HepG2 (cell line): Measurements from ENCODE around the gene DAZAP1. TPM values are rescaled to one million over a fixed set of nuclear protein-coding genes. Genes with fewer than 3 reads are reported as not detected.
A peak's percentile ranks its signal among the peaks of the same experiment; 100 is the strongest.

ENCODE experiments used
- ATAC-seq: fragments of 200-7000 bp; cut with Tn5 transposase; 3 replicates; pipeline ENCODE4 v1.9.1; 2020; ENCODE audit warnings: mild to moderate bottlenecking, moderate library complexity
- BruUV-seq: library from RNA; stranded (reverse); fragments of 400-500 nt; replicated peaks from 2 replicates; lab custom pipeline; 2021; lab: Mats Ljungman, UMichigan
- CTCF ChIA-PET: fragments of 300-600 bp; formaldehyde crosslinking; extraction: SDS; loops from one replicate; lab custom pipeline; 2021; ENCODE audit warnings: low total read pairs, inconsistent platforms, low intra/inter-chr PET ratio; lab: Yijun Ruan, JAX
- POLR2A ChIA-PET: fragments of 350-600 bp; sonication (Branson Sonifier 250); formaldehyde crosslinking; loops from one replicate; lab custom pipeline; 2020; ENCODE audit warnings: antibody characterized with exemption, inconsistent platforms; lab: Yijun Ruan, JAX
- DNase-seq: peaks from one replicate; pipeline ENCODE4 v3.0.0-alpha.2; 2015; ENCODE audit warnings: low spot score
- FAIRE-seq: peaks from 3 replicates; lab custom pipeline; 2011; peaks lifted over from hg19 to GRCh38; lab: Jason Lieb, UNC
- H2AFZ ChIP-seq: one replicate; pipeline ENCODE4 v1.6.1; 2011; ENCODE audit warnings: low read length, inconsistent platforms
- H3K27ac ChIP-seq: fragments of 300-600 bp; 3 replicates; pipeline ENCODE4 v1.8.0; 2011; ENCODE audit warnings: mixed run types, mild to moderate bottlenecking, mixed read lengths, low read length, inconsistent platforms; ENCODE audit not compliant: insufficient read depth; ENCODE audit errors: extremely low read length
- H3K27me3 ChIP-seq, 2 experiments: fragments of 200-600 bp in 1 of 2; 2 replicates in 1 of 2; 3 replicates in 1 of 2; pipeline versions ENCODE4 v1.6.0 to v1.8.0; 2011; ENCODE audit warnings: low read length in 2 of 2, mild to moderate bottlenecking in 2 of 2, moderate library complexity in 2 of 2, inconsistent platforms in 1 of 2; ENCODE audit not compliant: insufficient read depth in 2 of 2, control insufficient read depth in 1 of 2
- H3K36me3 ChIP-seq, 2 experiments: fragments of 200-600 bp in 1 of 2; replicated peaks in 1 of 2; 2 replicates in 1 of 2; 3 replicates in 1 of 2; pipeline versions ENCODE4 v1.5.1 to v1.8.0; 2011; ENCODE audit warnings: low read length in 2 of 2, inconsistent platforms in 1 of 2; ENCODE audit not compliant: insufficient read depth in 2 of 2, control insufficient read depth in 1 of 2
- H3K4me1 ChIP-seq: 2 replicates; pipeline ENCODE4 v1.5.1; 2012; ENCODE audit warnings: low read length, inconsistent platforms; ENCODE audit not compliant: insufficient read depth
- H3K4me2 ChIP-seq: 2 replicates; pipeline ENCODE4 v1.6.0; 2011; ENCODE audit warnings: low read depth, low read length, inconsistent platforms
- H3K4me3 ChIP-seq, 3 experiments: fragments of 200-600 bp in 1 of 3; sonication (generic), shearing (Covaris generic) in 1 of 3; replicated peaks in 1 of 3; 2 replicates each; pipeline ENCODE4 v1.5.1; 2011 to 2016; ENCODE audit warnings: low read length in 3 of 3, inconsistent platforms in 2 of 3, low read depth in 2 of 3, mild to moderate bottlenecking in 2 of 3, control low read depth in 1 of 3, mixed read lengths in 1 of 3; ENCODE audit not compliant: insufficient read depth in 1 of 3
- H3K79me2 ChIP-seq: one replicate; pipeline ENCODE4 v1.6.1; 2011; ENCODE audit warnings: low read length, inconsistent platforms; ENCODE audit not compliant: insufficient read depth
- H3K9ac ChIP-seq: 2 replicates; pipeline ENCODE4 v1.6.0; 2011; ENCODE audit warnings: mild to moderate bottlenecking, low read depth, low read length, inconsistent platforms; ENCODE audit not compliant: insufficient read depth
- H3K9me3 ChIP-seq: 2 replicates; pipeline ENCODE4 v1.5.1; 2012; ENCODE audit warnings: mild to moderate bottlenecking, low read length
- H4K20me1 ChIP-seq: 2 replicates; pipeline ENCODE4 v1.6.0; 2011; ENCODE audit warnings: inconsistent platforms, mild to moderate bottlenecking, low read length, moderate library complexity; ENCODE audit not compliant: insufficient read depth
- AKAP8 ChIP-seq: sonication (generic); formaldehyde crosslinking; IDR thresholded peaks from 2 replicates; pipeline ENCODE4 v1.5.1; 2020; ENCODE audit warnings: mild to moderate bottlenecking, missing genetic modification reagents
- ATF1 ChIP-seq: IDR thresholded peaks from 2 replicates; pipeline ENCODE4 v1.6.1; 2016; ENCODE audit warnings: mild to moderate bottlenecking, control low read depth
- CC2D1A ChIP-seq: sonication (generic); formaldehyde crosslinking; IDR thresholded peaks from 2 replicates; pipeline ENCODE4 v1.8.1; 2023; ENCODE audit warnings: mild to moderate bottlenecking, missing genetic modification reagents
- CEBPG ChIP-seq: IDR thresholded peaks from 2 replicates; pipeline ENCODE4 v1.6.1; 2016
- ERF ChIP-seq: IDR thresholded peaks from 2 replicates; pipeline ENCODE4 v1.6.1; 2018; ENCODE audit warnings: missing biosample characterization, missing genetic modification reagents
- MAFG ChIP-seq: sonication (generic); formaldehyde crosslinking; IDR thresholded peaks from 2 replicates; pipeline ENCODE4 v1.5.1; 2020; ENCODE audit warnings: mild to moderate bottlenecking, missing genetic modification reagents
- NFIC ChIP-seq: IDR thresholded peaks from 2 replicates; pipeline ENCODE4 v1.6.1; 2012; ENCODE audit warnings: mild to moderate bottlenecking, low read length, inconsistent platforms
- NRL ChIP-seq: sonication (generic); formaldehyde crosslinking; IDR thresholded peaks from 2 replicates; pipeline ENCODE4 v1.5.0; 2020; ENCODE audit warnings: missing genetic modification reagents, mild to moderate bottlenecking, moderate library complexity, borderline replicate concordance
- RBFOX2 ChIP-seq: fragments of 200-400 bp; formaldehyde crosslinking; IDR thresholded peaks from 2 replicates; pipeline ENCODE4 v1.6.1; 2017; ENCODE audit warnings: low read depth, mild to moderate bottlenecking, low read length
- RBM22 ChIP-seq: fragments of 200-400 bp; formaldehyde crosslinking; optimal IDR thresholded peaks from 2 replicates; pipeline ENCODE3; 2017; ENCODE audit warnings: mild to moderate bottlenecking, low read length, moderate library complexity
- ZBTB38 ChIP-seq: sonication (generic); formaldehyde crosslinking; IDR thresholded peaks from 2 replicates; pipeline ENCODE4 v1.5.1; 2020; ENCODE audit warnings: mild to moderate bottlenecking, missing genetic modification reagents
- ZKSCAN8 ChIP-seq: IDR thresholded peaks from 2 replicates; pipeline ENCODE4 v1.6.1; 2016; ENCODE audit warnings: borderline replicate concordance, missing genetic modification reagents, missing compliant biosample characterization
- ZNF12 ChIP-seq: sonication (generic); formaldehyde crosslinking; IDR thresholded peaks from 2 replicates; pipeline ENCODE4 v1.5.0; 2020; ENCODE audit warnings: missing genetic modification reagents
- ZNF614 ChIP-seq: IDR thresholded peaks from 2 replicates; pipeline ENCODE4 v1.6.1; 2018; ENCODE audit warnings: missing biosample characterization, missing genetic modification reagents, inconsistent platforms, borderline replicate concordance
- WGBS: methylation state at CpG from one replicate; pipeline ENCODE4 v1.1.6; 2017; ENCODE audit warnings: low lambda C conversion rate; 5-methylcytosine and 5-hydroxymethylcytosine counted together
- in situ Hi-C: cut with HindIII; loops from 2 replicates; pipeline ENCODE4 v1.10.0; 2017; ENCODE audit warnings: low pct_unique_long_range_greater_than_20kb; ENCODE audit not compliant: extremely low pct_ligation_motif_present
- intact Hi-C: fragments of 100-400 bp; cut with micrococcal nuclease; formaldehyde crosslinking; loops from one replicate; pipeline ENCODE4 v1.10.0; 2022; ENCODE audit not compliant: unreplicated experiment
- polyA plus RNA-seq, 8 experiments: library from polyadenylated mRNA; depleted of rRNA in 3 of 8; stranded (reverse) in 7 of 8; unstranded in 1 of 8; fragments of >200 nt; fragmentation: Illumina TruSeq in 4 of 8; extraction: Trizol in 4 of 8; gene quantifications; 2 replicates each; pipeline versions ENCODE4 v1.2.1 to v1.2.3, GENCODE V29; 2011 to 2016; ENCODE audit warnings: low read depth in 4 of 8, missing spikeins in 1 of 8, mixed read lengths in 1 of 8; ENCODE audit not compliant: insufficient read depth in 1 of 8
- total RNA-seq, 5 experiments: library from RNA; depleted of rRNA; stranded (reverse); fragments of >200 nt; fragmentation: Illumina TruSeq; extraction: Trizol; gene quantifications; 2 replicates each; pipeline ENCODE4 v1.2.3, GENCODE V29; 2016; ENCODE audit warnings: low read depth in 1 of 5
- TF ChIP-seq, protein P1 (sequence below): sonication (generic); formaldehyde crosslinking; IDR thresholded peaks from 2 replicates; pipeline ENCODE4 v1.4.0; 2020; ENCODE audit warnings: missing genetic modification reagents, borderline replicate concordance
- TF ChIP-seq, protein P2 (sequence below): sonication (generic); formaldehyde crosslinking; IDR thresholded peaks from 2 replicates; pipeline ENCODE4 v1.5.0; 2020; ENCODE audit warnings: mild to moderate bottlenecking, missing genetic modification reagents
- TF ChIP-seq, protein P3 (sequence below): sonication (generic); formaldehyde crosslinking; IDR thresholded peaks from 2 replicates; pipeline ENCODE4 v1.4.0; 2020; ENCODE audit warnings: missing genetic modification reagents

The DAZAP1 gene
- total and polyA plus RNA-seq, 2 of the 13 experiments (the other 11 are each of a cell fraction or from before 2014, with no cell fraction given): 63.3 to 79.2 TPM

DNA sequence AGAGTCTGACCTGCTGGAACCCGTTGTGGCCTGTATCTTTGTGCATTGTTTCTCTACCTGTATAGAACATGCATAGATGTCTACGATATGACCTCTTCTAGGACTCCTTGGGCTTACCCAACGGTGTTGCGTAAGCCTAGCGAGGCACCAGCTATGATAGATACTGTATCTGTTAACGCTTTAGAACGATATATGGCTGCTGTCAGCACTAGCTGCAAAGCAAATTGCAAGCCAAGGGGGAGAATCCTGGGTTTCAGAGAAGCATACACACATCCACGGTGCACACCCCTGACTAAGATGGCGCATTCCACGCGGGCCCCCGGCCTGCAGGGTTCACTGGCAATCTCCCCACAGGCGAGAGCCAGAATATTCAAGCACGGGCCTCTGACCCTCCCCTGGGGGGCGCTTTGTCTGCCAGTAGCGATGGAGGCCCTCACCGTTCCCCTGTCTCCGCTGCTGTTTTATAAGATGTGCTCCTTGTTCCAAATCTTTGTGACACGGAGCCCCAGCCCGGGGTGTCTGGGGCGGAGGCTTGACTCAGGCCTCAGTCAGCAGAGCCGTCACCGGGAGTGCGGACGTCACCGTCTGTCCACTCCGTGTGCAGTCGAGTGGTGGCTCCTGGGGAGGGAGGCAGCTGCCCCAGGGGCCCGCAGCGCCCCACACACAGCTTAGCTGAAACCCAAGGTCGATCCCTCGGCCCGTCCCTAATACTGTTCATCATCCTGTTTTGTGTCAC lies 17.9 kb downstream of the DAZAP1 start:
- in situ Hi-C loops (no loop called here), intact Hi-C loops (no loop called here)
- Histone ChIP-seq H3K27me3 (no peaks in the 10 kb centered on the region), H3K9me3 (no peaks in the 10 kb centered on the region), H3K36me3 (peaks cover 34 to 79% of the 10 kb centered on the region in 2 experiments), H3K4me2 (no peak overlapping the region), H3K4me3 (no peak overlapping the region), H3K4me1 (peaks cover 41% of the 10 kb centered on the region), H3K79me2 (peaks cover 38% of the 10 kb centered on the region), H3K9ac (no peak overlapping the region), H2AFZ (no peak overlapping the region), H4K20me1 (peaks cover 19% of the 10 kb centered on the region), H3K27ac (peak overlapping the region; percentile 80)
- CTCF ChIA-PET: no interaction called here
- 92% methylated on average over 27 of the region's 33 CpGs for WGBS
- ATAC-seq (no peak), DNase-seq (no peak), FAIRE-seq (peak; percentile 28)
- POLR2A ChIA-PET: interaction anchor here (0.8 to 2.1 kb wide), 6 partner anchors 9 to 156 kb away, joined by 3 to 15 read pairs (median 6); partner anchors contain the start of gene CIRBP
- no TSS peak for BruUV-seq
- TF ChIP-seq RBFOX2 (0 out of 2 replicates have a peak, but pooled peaks have one; percentile 25), RBM22 (peak; percentile 74), ATF1 (CRISPR knock-in tag) (no peak), NFIC (no peak), AKAP8 (CRISPR knock-in tag) (no peak; the same call in 1 of the 2 replicates), ERF (no peak), ZNF614 (CRISPR knock-in tag) (no peak), ZBTB38 (CRISPR knock-in tag) (peak; percentile 94), CEBPG (peak; percentile 87), MAFG (CRISPR knock-in tag) (no peak), ZKSCAN8 (CRISPR knock-in tag) (no peak), NRL (CRISPR knock-in tag) (no peak), CC2D1A (no peak), ZNF12 (no peak)
- TF ChIP-seq, protein P1, sequence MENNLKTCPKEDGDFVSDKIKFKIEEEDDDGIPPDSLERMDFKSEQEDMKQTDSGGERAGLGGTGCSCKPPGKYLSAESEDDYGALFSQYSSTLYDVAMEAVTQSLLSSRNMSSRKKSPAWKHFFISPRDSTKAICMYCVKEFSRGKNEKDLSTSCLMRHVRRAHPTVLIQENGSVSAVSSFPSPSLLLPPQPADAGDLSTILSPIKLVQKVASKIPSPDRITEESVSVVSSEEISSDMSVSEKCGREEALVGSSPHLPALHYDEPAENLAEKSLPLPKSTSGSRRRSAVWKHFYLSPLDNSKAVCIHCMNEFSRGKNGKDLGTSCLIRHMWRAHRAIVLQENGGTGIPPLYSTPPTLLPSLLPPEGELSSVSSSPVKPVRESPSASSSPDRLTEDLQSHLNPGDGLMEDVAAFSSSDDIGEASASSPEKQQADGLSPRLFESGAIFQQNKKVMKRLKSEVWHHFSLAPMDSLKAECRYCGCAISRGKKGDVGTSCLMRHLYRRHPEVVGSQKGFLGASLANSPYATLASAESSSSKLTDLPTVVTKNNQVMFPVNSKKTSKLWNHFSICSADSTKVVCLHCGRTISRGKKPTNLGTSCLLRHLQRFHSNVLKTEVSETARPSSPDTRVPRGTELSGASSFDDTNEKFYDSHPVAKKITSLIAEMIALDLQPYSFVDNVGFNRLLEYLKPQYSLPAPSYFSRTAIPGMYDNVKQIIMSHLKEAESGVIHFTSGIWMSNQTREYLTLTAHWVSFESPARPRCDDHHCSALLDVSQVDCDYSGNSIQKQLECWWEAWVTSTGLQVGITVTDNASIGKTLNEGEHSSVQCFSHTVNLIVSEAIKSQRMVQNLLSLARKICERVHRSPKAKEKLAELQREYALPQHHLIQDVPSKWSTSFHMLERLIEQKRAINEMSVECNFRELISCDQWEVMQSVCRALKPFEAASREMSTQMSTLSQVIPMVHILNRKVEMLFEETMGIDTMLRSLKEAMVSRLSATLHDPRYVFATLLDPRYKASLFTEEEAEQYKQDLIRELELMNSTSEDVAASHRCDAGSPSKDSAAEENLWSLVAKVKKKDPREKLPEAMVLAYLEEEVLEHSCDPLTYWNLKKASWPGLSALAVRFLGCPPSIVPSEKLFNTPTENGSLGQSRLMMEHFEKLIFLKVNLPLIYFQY (CRISPR knock-in tag): no peak
- TF ChIP-seq, protein P2, sequence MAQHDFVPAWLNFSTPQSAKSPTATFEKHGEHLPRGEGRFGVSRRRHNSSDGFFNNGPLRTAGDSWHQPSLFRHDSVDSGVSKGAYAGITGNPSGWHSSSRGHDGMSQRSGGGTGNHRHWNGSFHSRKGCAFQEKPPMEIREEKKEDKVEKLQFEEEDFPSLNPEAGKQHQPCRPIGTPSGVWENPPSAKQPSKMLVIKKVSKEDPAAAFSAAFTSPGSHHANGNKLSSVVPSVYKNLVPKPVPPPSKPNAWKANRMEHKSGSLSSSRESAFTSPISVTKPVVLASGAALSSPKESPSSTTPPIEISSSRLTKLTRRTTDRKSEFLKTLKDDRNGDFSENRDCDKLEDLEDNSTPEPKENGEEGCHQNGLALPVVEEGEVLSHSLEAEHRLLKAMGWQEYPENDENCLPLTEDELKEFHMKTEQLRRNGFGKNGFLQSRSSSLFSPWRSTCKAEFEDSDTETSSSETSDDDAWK: no peak
- TF ChIP-seq, protein P3, sequence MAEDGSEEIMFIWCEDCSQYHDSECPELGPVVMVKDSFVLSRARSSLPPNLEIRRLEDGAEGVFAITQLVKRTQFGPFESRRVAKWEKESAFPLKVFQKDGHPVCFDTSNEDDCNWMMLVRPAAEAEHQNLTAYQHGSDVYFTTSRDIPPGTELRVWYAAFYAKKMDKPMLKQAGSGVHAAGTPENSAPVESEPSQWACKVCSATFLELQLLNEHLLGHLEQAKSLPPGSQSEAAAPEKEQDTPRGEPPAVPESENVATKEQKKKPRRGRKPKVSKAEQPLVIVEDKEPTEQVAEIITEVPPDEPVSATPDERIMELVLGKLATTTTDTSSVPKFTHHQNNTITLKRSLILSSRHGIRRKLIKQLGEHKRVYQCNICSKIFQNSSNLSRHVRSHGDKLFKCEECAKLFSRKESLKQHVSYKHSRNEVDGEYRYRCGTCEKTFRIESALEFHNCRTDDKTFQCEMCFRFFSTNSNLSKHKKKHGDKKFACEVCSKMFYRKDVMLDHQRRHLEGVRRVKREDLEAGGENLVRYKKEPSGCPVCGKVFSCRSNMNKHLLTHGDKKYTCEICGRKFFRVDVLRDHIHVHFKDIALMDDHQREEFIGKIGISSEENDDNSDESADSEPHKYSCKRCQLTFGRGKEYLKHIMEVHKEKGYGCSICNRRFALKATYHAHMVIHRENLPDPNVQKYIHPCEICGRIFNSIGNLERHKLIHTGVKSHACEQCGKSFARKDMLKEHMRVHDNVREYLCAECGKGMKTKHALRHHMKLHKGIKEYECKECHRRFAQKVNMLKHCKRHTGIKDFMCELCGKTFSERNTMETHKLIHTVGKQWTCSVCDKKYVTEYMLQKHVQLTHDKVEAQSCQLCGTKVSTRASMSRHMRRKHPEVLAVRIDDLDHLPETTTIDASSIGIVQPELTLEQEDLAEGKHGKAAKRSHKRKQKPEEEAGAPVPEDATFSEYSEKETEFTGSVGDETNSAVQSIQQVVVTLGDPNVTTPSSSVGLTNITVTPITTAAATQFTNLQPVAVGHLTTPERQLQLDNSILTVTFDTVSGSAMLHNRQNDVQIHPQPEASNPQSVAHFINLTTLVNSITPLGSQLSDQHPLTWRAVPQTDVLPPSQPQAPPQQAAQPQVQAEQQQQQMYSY: no peak
